Mesothelial cell of epicardium (in vitro differentiated cells): ENCODE measurements around the gene SCUBE1. TPM values are rescaled to one million over a fixed set of nuclear protein-coding genes. Genes with fewer than 3 reads are reported as not detected.
"Not testable (repeated sequence)": the region's sequence is repeated elsewhere in the genome, so short reads cannot be mapped to it uniquely, and the experiment has no call there.

Experiments used
- DNase-seq, 2 experiments: peaks; one replicate each; pipeline ENCODE4 v3.0.0; 2021; ENCODE audit warnings: low spot score in 2 of 2; ENCODE audit not compliant: unreplicated experiment in 2 of 2
- H3K27ac Mint-ChIP-seq: 2 replicates; pipeline ENCODE4 v1.8.0; 2021; ENCODE audit warnings: mixed read lengths
- H3K27me3 Mint-ChIP-seq: 2 replicates; pipeline ENCODE4 v1.8.0; 2021; ENCODE audit warnings: low read depth, mixed read lengths
- H3K36me3 Mint-ChIP-seq: 2 replicates; pipeline ENCODE4 v1.8.0; 2021; ENCODE audit warnings: mixed read lengths
- H3K4me1 Mint-ChIP-seq: 2 replicates; pipeline ENCODE4 v1.8.0; 2021; ENCODE audit warnings: mixed read lengths
- H3K4me3 Mint-ChIP-seq: 2 replicates; pipeline ENCODE4 v1.8.0; 2021; ENCODE audit warnings: mild to moderate bottlenecking, moderate library complexity, mixed read lengths
- H3K9me3 Mint-ChIP-seq: 2 replicates; pipeline ENCODE4 v1.8.0; 2021; ENCODE audit warnings: mixed read lengths
- CTCF ChIP-seq: fragments of 200-600 bp; sonication (generic); IDR thresholded peaks from one replicate; pipeline ENCODE4 v1.5.0; 2021; ENCODE audit warnings: antibody characterized with exemption; ENCODE audit not compliant: unreplicated experiment
- total RNA-seq: library from RNA; stranded (reverse); gene quantifications from 3 replicates; pipeline ENCODE4 v1.2.1, GENCODE V29; 2021

SCUBE1 gene
- total RNA-seq, 1 donor from 2014 or later = 19.3 TPM

GRCh38 chr22:43287441-43287840, 55.7 kb downstream of the SCUBE1 start:
- peaks cover 38% of the 10 kb centered on the region for H3K4me1 Mint-ChIP-seq
- H3K9me3 Mint-ChIP-seq = no peaks in the 10 kb centered on the region
- no peaks in the 10 kb centered on the region for H3K36me3 Mint-ChIP-seq
- TF ChIP-seq CTCF = no peak
- DNase-seq = no peak
- H3K27ac Mint-ChIP-seq = no peak overlapping the region
- no peak overlapping the region for H3K4me3 Mint-ChIP-seq
- H3K27me3 Mint-ChIP-seq = no peaks in the 10 kb centered on the region

- no peak overlapping the region for H3K4me3 Mint-ChIP-seq
- peaks cover 2% of the 10 kb centered on the region for H3K4me1 Mint-ChIP-seq
- H3K27me3 Mint-ChIP-seq = no peaks in the 10 kb centered on the region
- TF ChIP-seq CTCF = no peak
- DNase-seq = no peak
- H3K27ac Mint-ChIP-seq = no peak overlapping the region
- H3K9me3 Mint-ChIP-seq = no peaks in the 10 kb centered on the region
- no peaks in the 10 kb centered on the region for H3K36me3 Mint-ChIP-seq
These were observed 61.8 kb downstream of the SCUBE1 start for GRCh38 chr22:43281394-43281793.

GRCh38 chr22:43280523-43280886, 62.7 kb downstream of the SCUBE1 start:
- not testable (repeated sequence) for H3K27me3 Mint-ChIP-seq, DNase-seq, H3K4me3 Mint-ChIP-seq, H3K4me1 Mint-ChIP-seq, H3K36me3 Mint-ChIP-seq, H3K9me3 Mint-ChIP-seq, H3K27ac Mint-ChIP-seq

GRCh38 chr22:43279867-43280522, 63.2 kb downstream of the SCUBE1 start:
- H3K4me1 Mint-ChIP-seq = peaks cover 11% of the 10 kb centered on the region
- no peak overlapping the region for H3K27ac Mint-ChIP-seq
- no peaks in the 10 kb centered on the region for H3K27me3 Mint-ChIP-seq

DNA sequence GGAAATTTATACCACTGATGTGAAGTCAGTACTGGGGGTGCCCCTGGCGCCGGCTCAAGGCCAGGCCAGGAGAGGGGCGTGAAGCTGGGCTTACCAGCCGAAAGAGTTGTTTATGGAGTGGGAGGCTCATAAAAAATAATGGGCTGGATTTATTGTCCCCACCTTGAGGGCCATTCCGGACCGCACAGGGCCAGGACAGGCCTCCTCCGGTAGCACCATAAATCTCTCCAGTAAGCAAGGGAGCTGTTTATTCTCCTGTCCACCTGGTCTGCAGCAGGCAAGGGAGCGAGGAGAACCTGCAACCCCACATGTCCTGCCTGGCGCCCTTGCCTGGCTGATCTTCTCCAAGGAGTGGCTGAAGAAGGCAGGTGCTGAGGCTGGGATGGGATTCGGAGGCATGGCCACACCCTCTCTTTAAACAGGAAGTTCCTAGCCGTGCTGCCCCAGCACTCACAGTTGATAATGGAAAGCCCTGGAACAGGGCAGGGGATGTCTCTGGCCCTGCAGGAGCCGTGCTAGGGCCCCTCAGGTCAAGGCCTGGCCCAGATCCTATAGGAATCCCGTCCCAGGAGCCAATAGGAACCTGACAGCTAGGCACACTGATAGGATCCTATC, 65.1 kb downstream of the SCUBE1 start:
- no peak for DNase-seq
- Mint-ChIP-seq H3K27me3 (no peaks in the 10 kb centered on the region), H3K4me3 (no peak overlapping the region), H3K4me1 (peaks cover 11% of the 10 kb centered on the region), H3K27ac (no peak overlapping the region), H3K9me3 (no peaks in the 10 kb centered on the region), H3K36me3 (no peaks in the 10 kb centered on the region)
- no peak for TF ChIP-seq CTCF

More at GRCh38 chr22:43279867-43280522, 63.2 kb downstream of the SCUBE1 start:
- DNase-seq = no peak
- H3K36me3 Mint-ChIP-seq = no peaks in the 10 kb centered on the region
- H3K9me3 Mint-ChIP-seq = no peaks in the 10 kb centered on the region
- no peak overlapping the region for H3K4me3 Mint-ChIP-seq
- TF ChIP-seq CTCF = no peak

DNA sequence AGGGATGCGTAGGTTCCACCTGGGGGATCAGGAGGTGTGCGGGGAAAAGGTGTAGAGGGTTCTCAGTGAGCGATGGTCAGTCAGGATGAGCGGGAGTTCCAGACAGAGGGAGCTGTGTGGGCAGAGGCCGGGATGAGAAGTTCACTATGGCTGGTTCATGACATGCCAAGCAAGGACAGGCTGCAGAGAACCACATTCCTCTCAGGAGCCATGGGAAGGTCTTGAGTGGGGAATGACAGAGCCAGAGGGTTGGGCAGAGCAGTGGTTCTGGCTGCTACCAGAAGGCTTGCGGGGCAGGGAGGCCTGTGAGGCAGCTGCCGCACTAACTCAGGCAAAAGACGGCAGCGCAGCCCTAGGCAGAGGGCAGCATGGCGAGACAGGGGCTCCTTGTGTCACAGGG, 66.1 kb downstream of the SCUBE1 start:
- H3K27ac Mint-ChIP-seq = no peak overlapping the region
- no peaks in the 10 kb centered on the region for H3K27me3 Mint-ChIP-seq
- no peak for TF ChIP-seq CTCF
- peaks cover 11% of the 10 kb centered on the region for H3K4me1 Mint-ChIP-seq
- no peaks in the 10 kb centered on the region for H3K36me3 Mint-ChIP-seq
- H3K4me3 Mint-ChIP-seq = no peak overlapping the region
- DNase-seq = no peak
- no peaks in the 10 kb centered on the region for H3K9me3 Mint-ChIP-seq
